GM23338 (cell line): ENCODE results near the gene EYS. TPM values are rescaled to one million over a fixed set of nuclear protein-coding genes. Genes with fewer than 3 reads are reported as not detected.

ENCODE experiments used
- ATAC-seq: fragments of 200-7000 bp; cut with Tn5 transposase; 3 replicates; pipeline ENCODE4 v1.9.1; 2020
- DNase-seq: peaks from one replicate; pipeline ENCODE4 v3.0.0-alpha.2; 2015; ENCODE audit warnings: low spot score
- H2AFZ ChIP-seq: fragments of 200-600 bp; sonication (generic); 2 replicates; pipeline ENCODE4 v1.8.0; 2016; ENCODE audit warnings: antibody characterized with exemption, mild to moderate bottlenecking, moderate library complexity
- H3F3A ChIP-seq: fragments of 200-600 bp; sonication (generic); replicated peaks from 2 replicates; pipeline ENCODE4 v1.8.0; 2017; ENCODE audit warnings: antibody characterized with exemption, mixed run types, low read depth
- H3K27ac ChIP-seq: fragments of 200-600 bp; sonication (generic); 2 replicates; pipeline ENCODE4 v1.6.1; 2016; ENCODE audit warnings: low read depth
- H3K27me3 ChIP-seq: fragments of 200-600 bp; sonication (generic); 2 replicates; pipeline ENCODE4 v1.8.0; 2016; ENCODE audit warnings: mild to moderate bottlenecking, mixed run types, moderate library complexity; ENCODE audit not compliant: insufficient read depth
- H3K36me3 ChIP-seq: fragments of 200-600 bp; sonication (generic); 2 replicates; pipeline ENCODE4 v1.8.0; 2016; ENCODE audit warnings: mild to moderate bottlenecking; ENCODE audit not compliant: insufficient read depth
- H3K4me1 ChIP-seq: fragments of 200-600 bp; sonication (generic); 2 replicates; pipeline ENCODE4 v1.8.0; 2016; ENCODE audit warnings: mild to moderate bottlenecking, moderate library complexity; ENCODE audit not compliant: insufficient read depth
- H3K4me2 ChIP-seq: fragments of 200-600 bp; sonication (generic); 2 replicates; pipeline ENCODE4 v1.7.1; 2017; ENCODE audit warnings: mixed run types
- H3K4me3 ChIP-seq: fragments of 200-600 bp; sonication (generic); 2 replicates; pipeline ENCODE4 v1.6.1; 2016; ENCODE audit warnings: mixed run types
- H3K79me2 ChIP-seq: fragments of 200-600 bp; sonication (generic); replicated peaks from 2 replicates; pipeline ENCODE4 v1.8.0; 2017; ENCODE audit warnings: mild to moderate bottlenecking; ENCODE audit not compliant: insufficient read depth
- H3K9me2 ChIP-seq: fragments of 200-600 bp; sonication (generic); 2 replicates; pipeline ENCODE4 v1.8.0; 2017; ENCODE audit not compliant: insufficient read depth
- H4K20me1 ChIP-seq: fragments of 200-600 bp; sonication (generic); replicated peaks from 2 replicates; pipeline ENCODE4 v1.8.0; 2017; ENCODE audit warnings: mild to moderate bottlenecking; ENCODE audit not compliant: insufficient read depth
- H3K27ac Mint-ChIP-seq: 2 replicates; pipeline ENCODE4 v1.8.0; 2020; ENCODE audit warnings: inconsistent platforms, mild to moderate bottlenecking, moderate library complexity, mixed read lengths
- H3K27me3 Mint-ChIP-seq: 3 replicates; pipeline ENCODE4 v1.8.0; 2022; ENCODE audit warnings: low read depth, mild to moderate bottlenecking, moderate library complexity, mixed read lengths, inconsistent platforms; ENCODE audit not compliant: insufficient read depth, poor library complexity
- H3K36me3 Mint-ChIP-seq: 3 replicates; pipeline ENCODE4 v1.8.0; 2021; ENCODE audit warnings: low read depth, mild to moderate bottlenecking, inconsistent platforms, moderate library complexity, mixed read lengths
- H3K4me1 Mint-ChIP-seq: 3 replicates; pipeline ENCODE4 v1.8.0; 2020; ENCODE audit warnings: mild to moderate bottlenecking, inconsistent platforms, mixed read lengths
- H3K4me3 Mint-ChIP-seq: 3 replicates; pipeline ENCODE4 v1.8.0; 2021; ENCODE audit warnings: moderate library complexity, mild to moderate bottlenecking, inconsistent platforms, mixed read lengths
- H3K9me3 Mint-ChIP-seq: 3 replicates; pipeline ENCODE4 v1.8.0; 2020; ENCODE audit warnings: moderate library complexity, mild to moderate bottlenecking, inconsistent platforms, mixed read lengths
- CREB1 ChIP-seq: fragments of 250-450 bp; sonication (Bioruptor Pico); IDR thresholded peaks from 2 replicates; pipeline ENCODE4 v1.5.0; 2020; ENCODE audit warnings: low read depth, mild to moderate bottlenecking, moderate library complexity
- CTCF ChIP-seq, 2 experiments: fragments of 200-600 bp in 1 of 2; sonication (generic) in 1 of 2; conservative IDR thresholded peaks; 2 replicates each; pipeline versions ENCODE4 v1.5.1 to v1.6.1; 2016 to 2017; ENCODE audit warnings: antibody characterized with exemption in 2 of 2, low read depth in 2 of 2, mild to moderate bottlenecking in 2 of 2, moderate library complexity in 1 of 2
- ETS1 ChIP-seq: IDR thresholded peaks from 2 replicates; pipeline ENCODE4 v1.6.1; 2016; ENCODE audit warnings: antibody characterized with exemption
- EZH2 ChIP-seq: fragments of 200-600 bp; sonication (generic); IDR thresholded peaks from one replicate; pipeline ENCODE4 v1.8.0; 2017; ENCODE audit warnings: antibody characterized with exemption, mild to moderate bottlenecking, low read depth; ENCODE audit not compliant: unreplicated experiment
- EZH2phosphoT487 ChIP-seq: fragments of 200-600 bp; sonication (generic); IDR thresholded peaks from one replicate; pipeline ENCODE4 v1.8.1; 2018; ENCODE audit warnings: antibody characterized with exemption; ENCODE audit not compliant: unreplicated experiment
- JUNB ChIP-seq: IDR thresholded peaks from one replicate; pipeline ENCODE4 v1.6.1; 2016; ENCODE audit warnings: antibody characterized with exemption; ENCODE audit not compliant: unreplicated experiment
- NANOG ChIP-seq: IDR thresholded peaks from 2 replicates; pipeline ENCODE4 v1.6.1; 2016; ENCODE audit warnings: antibody characterized with exemption, borderline replicate concordance
- POLR2AphosphoS5 ChIP-seq: IDR thresholded peaks from 2 replicates; pipeline ENCODE4 v1.6.1; 2016; ENCODE audit warnings: antibody characterized with exemption, low read depth
- STAT1 ChIP-seq: IDR thresholded peaks from one replicate; pipeline ENCODE4 v1.6.1; 2016; ENCODE audit warnings: antibody characterized with exemption; ENCODE audit not compliant: unreplicated experiment
- ZNF114 ChIP-seq: fragments of 250-450 bp; sonication (Bioruptor Pico); IDR thresholded peaks from 2 replicates; pipeline ENCODE4 v1.5.0; 2020; ENCODE audit warnings: mild to moderate bottlenecking, moderate library complexity
- ZNF331 ChIP-seq: fragments of 250-450 bp; sonication (Bioruptor Pico); IDR thresholded peaks from 2 replicates; pipeline ENCODE4 v1.5.0; 2020; ENCODE audit warnings: low read depth, mild to moderate bottlenecking, moderate library complexity
- polyA plus RNA-seq: library from polyadenylated mRNA; unstranded; fragments of >200 nt; fragmentation: Nextera tagmentation; extraction: Ambion mirVana; gene quantifications from 2 replicates; pipeline ENCODE4 v1.2.1, GENCODE V29; 2016
- total RNA-seq: library from RNA; depleted of rRNA; stranded (reverse); fragments of >200 nt; shearing (Covaris generic); gene quantifications from 2 replicates; pipeline ENCODE4 v1.2.3, GENCODE V29; 2014

Gene EYS
- total and polyA plus RNA-seq, 2 experiments from 2014 or later = 0.38 to 0.52 TPM

- Histone ChIP-seq H3K27me3 (no peaks in the 10 kb centered on the region), H3K9me2 (0 out of 2 replicates have a peak, but pooled peaks cover 4% of the 10 kb centered on the region), H3K4me2 (no peak overlapping the region), H2AFZ (no peak overlapping the region), H3K27ac (no peak overlapping the region), H3F3A (no peaks in the 10 kb centered on the region), H4K20me1 (no peaks in the 10 kb centered on the region), H3K4me3 (no peak overlapping the region), H3K79me2 (no peaks in the 10 kb centered on the region), H3K36me3 (no peaks in the 10 kb centered on the region), H3K4me1 (no peaks in the 10 kb centered on the region)
- Mint-ChIP-seq H3K4me1 (no peaks in the 10 kb centered on the region), H3K4me3 (no peak overlapping the region), H3K9me3 (peaks cover 47% of the 10 kb centered on the region), H3K36me3 (peaks cover 7% of the 10 kb centered on the region), H3K27me3 (no peaks in the 10 kb centered on the region), H3K27ac (no peak overlapping the region)
- no peak for ATAC-seq
- no peak for DNase-seq
- TF ChIP-seq STAT1 (no peak), ZNF331 (CRISPR knock-in tag) (no peak)
These were observed 38.6 kb upstream of the EYS start for GRCh38 chr6:65745614-65746013.

- no peaks in the 10 kb centered on the region for H3K36me3 Mint-ChIP-seq
- Histone ChIP-seq H3K4me2 (no peak overlapping the region), H3K27me3 (no peaks in the 10 kb centered on the region), H3K9me2 (no peaks in the 10 kb centered on the region), H3K36me3 (no peaks in the 10 kb centered on the region), H3K4me3 (no peak overlapping the region), H3K4me1 (no peaks in the 10 kb centered on the region), H2AFZ (peak overlapping the region; percentile 25; the same call in 1 of the 2 replicates), H3K79me2 (no peaks in the 10 kb centered on the region), H4K20me1 (no peaks in the 10 kb centered on the region), H3F3A (no peaks in the 10 kb centered on the region), H3K27ac (no peak overlapping the region)
- no peaks in the 10 kb centered on the region for H3K27me3 Mint-ChIP-seq
- no peak for ATAC-seq
- H3K9me3 Mint-ChIP-seq = peaks cover 8% of the 10 kb centered on the region; the same call in 2 of the 3 replicates
- H3K27ac Mint-ChIP-seq = no peak overlapping the region
- TF ChIP-seq CREB1 (CRISPR knock-in tag) = no peak
- no peak for TF ChIP-seq EZH2phosphoT487
- TF ChIP-seq ZNF331 (CRISPR knock-in tag) = no peak
- no peak for TF ChIP-seq CTCF (conservative IDR thresholded peaks at IDR 0.05; ENCODE audit: low read depth in 2 of 2)
- TF ChIP-seq EZH2 = no peak
- TF ChIP-seq ETS1 = no peak
- TF ChIP-seq POLR2AphosphoS5 = no peak
- no peak for TF ChIP-seq ZNF114 (CRISPR knock-in tag)
- TF ChIP-seq JUNB = no peak
- TF ChIP-seq STAT1 = no peak
- TF ChIP-seq NANOG = no peak
- no peak overlapping the region for H3K4me3 Mint-ChIP-seq
- DNase-seq = no peak
- H3K4me1 Mint-ChIP-seq = no peaks in the 10 kb centered on the region
These were observed 22.0 kb upstream of the EYS start for GRCh38 chr6:65728879-65729479.
